Measurements from ENCODE around the gene INSR. TPM values are rescaled to one million over a fixed set of nuclear protein-coding genes. Genes with fewer than 3 reads are reported as not detected.

INSR gene
- total and polyA plus RNA-seq, 10 of the 15 experiments (the other 5 are each of a cell fraction or from before 2014, with no cell fraction given): 4.2 to 34.9 (median 13.6) TPM

DNA sequence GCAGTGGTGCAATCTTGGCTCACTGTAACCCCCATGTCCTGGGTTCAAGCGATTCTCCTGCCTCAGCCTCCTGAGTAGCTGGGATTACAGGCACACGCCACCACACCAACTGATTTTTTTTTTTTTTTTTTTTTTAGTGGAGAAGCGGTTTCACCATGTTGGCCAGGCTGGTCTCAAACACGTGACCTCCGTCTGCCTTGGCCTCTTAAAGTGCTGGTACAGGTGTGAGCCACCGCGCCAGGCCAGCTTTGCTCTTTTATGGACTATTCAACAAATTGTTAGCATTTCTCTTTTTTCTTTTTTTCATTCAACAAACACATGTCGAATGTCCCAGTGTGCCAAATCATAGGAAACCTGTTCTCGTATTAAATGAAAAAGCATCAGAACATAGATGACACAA lies 99.6 kb downstream of the INSR start:
- no peak for DNase-seq (ENCODE audit: low read depth, low spot score)
- intact Hi-C loops (cut with micrococcal nuclease; ENCODE audit: unreplicated experiment): no loop called here
- Histone ChIP-seq H3K9me3 (replicated peaks; ENCODE audit: control insufficient read depth, insufficient read depth, low read length) (no peaks in the 10 kb centered on the region), H3K27me3 (replicated peaks in 1 of 2; ENCODE audit: control insufficient read depth in 2 of 2, insufficient read depth in 2 of 2, low read length in 1 of 2) (no peaks in the 10 kb centered on the region), H3K4me1 (ENCODE audit: control insufficient read depth, insufficient read depth, low read length) (peaks cover 29% of the 10 kb centered on the region), H3K79me2 (ENCODE audit: control insufficient read depth, insufficient read depth, low read length) (peaks cover 30% of the 10 kb centered on the region), H3K4me3 (no peak overlapping the region), H2AFZ (ENCODE audit: control insufficient read depth, low read depth, low read length) (no peak overlapping the region), H4K20me1 (ENCODE audit: control insufficient read depth, insufficient read depth) (no peaks in the 10 kb centered on the region), H3K27ac (ENCODE audit: control insufficient read depth, insufficient read depth) (no peak overlapping the region), H3K36me3 (ENCODE audit: control insufficient read depth in 2 of 2, insufficient read depth in 2 of 2, low read length in 1 of 2) (no peaks in the 10 kb centered on the region), H3K9ac (ENCODE audit: control insufficient read depth, insufficient read depth, low read length) (no peak overlapping the region), H3K4me2 (ENCODE audit: control insufficient read depth, insufficient read depth) (no peak overlapping the region)
- POLR2A ChIA-PET: interaction anchor here (0.6 to 2.5 kb wide), 6 partner anchors 9 to 457 kb away, joined by 3 to 14 read pairs (median 6); partner anchors contain the start of gene GPR108
- 70% methylated on average over 6 of the region's 9 CpGs for WGBS (ENCODE audit: insufficient coverage, insufficient replicate concordance, low lambda C conversion rate, missing lambda C conversion rate)
- CTCF ChIA-PET: interaction anchor here (1.0 to 3.1 kb wide), 5 partner anchors 11 to 97 kb away, joined by 3 to 11 read pairs (median 5); no protein-coding TSS in a partner anchor
- TF ChIP-seq CEBPB (IDR thresholded peaks at IDR 0.05; ENCODE audit: borderline replicate concordance in 1 of 2, low read depth in 2 of 2, low read length in 2 of 2) (no peak), MLLT1 (IDR thresholded peaks at IDR 0.05) (0 out of 2 replicates have a peak, but pooled peaks have one; percentile 19)
- ATAC-seq: no peak
- FAIRE-seq: no peak
- RAD21 ChIA-PET (ENCODE audit: unreplicated experiment): interaction anchor here (0.7 to 4.3 kb wide), 5 partner anchors 9 to 173 kb away, joined by 3 to 20 read pairs (median 3); no protein-coding TSS in a partner anchor
- in situ Hi-C loops (cut with MboI): loop anchor here (10.0 kb wide), 1 partner anchor 100 kb away; the partner anchor contains the start of gene INSR
- SMC1A ChIA-PET (ENCODE audit: uncharacterized antibody, unreplicated experiment): interaction anchor here (0.6 to 5.7 kb wide), 5 partner anchors 10 to 98 kb away, joined by 3 to 52 read pairs (median 5); no protein-coding TSS in a partner anchor
- BruUV-seq (replicated peaks): no TSS peak

All from GM12878 (cell line).